ENCODE measurements around the gene ECHS1.
A peak's percentile ranks its signal among the peaks of the same experiment; 100 is the strongest.

ECHS1 gene

GRCh38 chr10:133358925-133359310 is 14.2 kb downstream of the ECHS1 start:
- no peak for DNase-seq

GRCh38 chr10:133358162-133358924 is 14.8 kb downstream of the ECHS1 start:
- DNase-seq, result no peak

GRCh38 chr10:133357285-133358161 is 15.6 kb downstream of the ECHS1 start, which contains the start of gene FUOM:
Gene FUOM (minus strand): TSS chr10:133358019. CDS start chr10:133358007, 12 bp downstream.
- peak; percentile 82 for DNase-seq

GRCh38 chr10:133356549-133357284 is 16.4 kb downstream of the ECHS1 start:
- DNase-seq, result no peak

- no peak for DNase-seq
Measured at GRCh38 chr10:133355991-133356390, 17.2 kb downstream of the ECHS1 start.

GRCh38 chr10:133355266-133355665 is 17.9 kb downstream of the ECHS1 start:
- DNase-seq, result no peak

- no peak for DNase-seq
Measured at GRCh38 chr10:133354672-133355240, 18.4 kb downstream of the ECHS1 start.

GRCh38 chr10:133353988-133354605 is 19.1 kb downstream of the ECHS1 start:
- DNase-seq, result no peak

GRCh38 chr10:133353202-133353959 is 19.8 kb downstream of the ECHS1 start:
- no peak for DNase-seq

GRCh38 chr10:133351408-133352318 is 21.5 kb downstream of the ECHS1 start:
- DNase-seq, result no peak

GRCh38 chr10:133350950-133351329 is 22.2 kb downstream of the ECHS1 start:
- no peak for DNase-seq

- DNase-seq, result no peak
Measured at GRCh38 chr10:133350283-133350949, 22.7 kb downstream of the ECHS1 start.

- DNase-seq, result no peak
Measured at GRCh38 chr10:133349577-133350011, 23.6 kb downstream of the ECHS1 start.

- no peak for DNase-seq
Measured at GRCh38 chr10:133349160-133349568, 24.0 kb downstream of the ECHS1 start.

- no peak for DNase-seq
Measured at GRCh38 chr10:133347710-133348517, 25.2 kb downstream of the ECHS1 start.

- DNase-seq, result no peak
Measured at GRCh38 chr10:133346413-133346812, 26.7 kb downstream of the ECHS1 start.

- no peak for DNase-seq
Measured at GRCh38 chr10:133344236-133344635, 28.9 kb downstream of the ECHS1 start.

- DNase-seq, result no peak
Measured at GRCh38 chr10:133343558-133343957, 29.6 kb downstream of the ECHS1 start.
